H1 (cell line): ENCODE data around the gene JPT1. TPM values are rescaled to one million over a fixed set of nuclear protein-coding genes. Genes with fewer than 3 reads are reported as not detected.

Source experiments
- CTCF ChIA-PET: fragments of 300-600 bp; sonication (Branson Sonifier 250); formaldehyde crosslinking; loops from one replicate; lab custom pipeline; 2021; ENCODE audit not compliant: partially characterized antibody; lab: Charles Lee
- POLR2A ChIA-PET: fragments of 300-600 bp; sonication (Branson Sonifier 250); formaldehyde crosslinking; loops from one replicate; lab custom pipeline; 2021; ENCODE audit warnings: inconsistent platforms; ENCODE audit not compliant: partially characterized antibody; lab: Charles Lee
- DNase-seq, 2 experiments: peaks; one replicate each; pipeline versions ENCODE4 v3.0.0 to v3.0.0-alpha.2; 2010 to 2022; ENCODE audit warnings: low spot score in 2 of 2, low read depth in 1 of 2, mixed read lengths in 1 of 2
- FAIRE-seq: peaks from 2 replicates; lab custom pipeline; 2011; peaks lifted over from hg19 to GRCh38; lab: Jason Lieb, UNC
- H2AFZ ChIP-seq: 2 replicates; pipeline ENCODE4 v1.8.1; 2012; ENCODE audit warnings: low read length, inconsistent platforms
- H2AK5ac ChIP-seq: 2 replicates; pipeline ENCODE4 v1.6.1; 2013; ENCODE audit warnings: low read depth, low read length
- H2BK120ac ChIP-seq: replicated peaks from 2 replicates; pipeline ENCODE3; 2013; ENCODE audit warnings: low read depth, low read length, inconsistent platforms
- H2BK12ac ChIP-seq: 2 replicates; pipeline ENCODE4 v1.6.1; 2013; ENCODE audit warnings: low read depth, low read length
- H2BK15ac ChIP-seq: 2 replicates; pipeline ENCODE4 v1.6.1; 2013; ENCODE audit warnings: low read length
- H2BK20ac ChIP-seq: 2 replicates; pipeline ENCODE4 v1.6.1; 2013; ENCODE audit warnings: low read length
- H2BK5ac ChIP-seq: 2 replicates; pipeline ENCODE4 v1.6.1; 2013; ENCODE audit warnings: low read depth, low read length
- H3K14ac ChIP-seq: 2 replicates; pipeline ENCODE4 v1.6.1; 2013; ENCODE audit warnings: inconsistent platforms; ENCODE audit not compliant: insufficient read length
- H3K18ac ChIP-seq: 2 replicates; pipeline ENCODE4 v1.6.1; 2013; ENCODE audit warnings: low read length; ENCODE audit errors: extremely low read depth
- H3K23ac ChIP-seq: 2 replicates; pipeline ENCODE4 v1.6.1; 2013; ENCODE audit warnings: inconsistent platforms; ENCODE audit not compliant: insufficient read length
- H3K23me2 ChIP-seq: 2 replicates; pipeline ENCODE4 v1.6.1; 2013; ENCODE audit warnings: low read depth, low read length
- H3K27ac ChIP-seq: 2 replicates; pipeline ENCODE4 v1.6.1; 2011; ENCODE audit warnings: low read depth, low read length, inconsistent platforms
- H3K27me3 ChIP-seq, 4 experiments: replicated peaks in 1 of 4; 1 replicate in 1 of 4; 2 replicates in 3 of 4; pipeline versions ENCODE4 v1.6.1 to v1.8.1; 2011 to 2013; ENCODE audit warnings: low read length in 3 of 4, mild to moderate bottlenecking in 3 of 4, inconsistent platforms in 2 of 4, mixed read lengths in 2 of 4, moderate library complexity in 1 of 4; ENCODE audit not compliant: control insufficient read depth in 3 of 4, insufficient read depth in 3 of 4; ENCODE audit errors: extremely low read depth in 1 of 4
- H3K36me3 ChIP-seq, 4 experiments: 2 replicates each; pipeline versions ENCODE4 v1.6.1 to v1.8.1; 2011 to 2013; ENCODE audit warnings: mild to moderate bottlenecking in 4 of 4, low read length in 3 of 4, moderate library complexity in 2 of 4, control low read depth in 1 of 4, inconsistent platforms in 1 of 4; ENCODE audit not compliant: insufficient read depth in 4 of 4, control insufficient read depth in 2 of 4
- H3K4ac ChIP-seq: replicated peaks from 2 replicates; pipeline ENCODE3; 2013; ENCODE audit warnings: low read length, low read depth, mixed read lengths, inconsistent platforms; ENCODE audit not compliant: insufficient read length
- H3K4me1 ChIP-seq, 4 experiments: replicated peaks in 1 of 4; 1 replicate in 1 of 4; 2 replicates in 3 of 4; pipeline versions ENCODE4 v1.6.1 to v1.8.1; 2011 to 2013; ENCODE audit warnings: low read length in 3 of 4, inconsistent platforms in 2 of 4, mixed read lengths in 1 of 4; ENCODE audit not compliant: insufficient read depth in 4 of 4, control insufficient read depth in 3 of 4
- H3K4me2 ChIP-seq, 2 experiments: 2 replicates each; pipeline versions ENCODE4 v1.6.1 to v1.8.1; 2011 to 2013; ENCODE audit warnings: low read depth in 2 of 2, low read length in 2 of 2, control low read depth in 1 of 2, inconsistent platforms in 1 of 2, mild to moderate bottlenecking in 1 of 2; ENCODE audit not compliant: insufficient read depth in 1 of 2
- H3K4me3 ChIP-seq, 4 experiments: fragments of 200-600, 300-600 bp in 1 of 4; sonication (generic), shearing (Covaris generic), sonication (Bioruptor Twin) in 1 of 4; 2 replicates each; pipeline versions ENCODE4 v1.5.1 to v1.8.1; 2011 to 2016; ENCODE audit warnings: low read length in 4 of 4, low read depth in 3 of 4, control low read depth in 2 of 4, inconsistent platforms in 2 of 4, mild to moderate bottlenecking in 2 of 4, mixed read lengths in 1 of 4, moderate library complexity in 1 of 4; ENCODE audit not compliant: insufficient read depth in 2 of 4; ENCODE audit errors: extremely low read depth in 1 of 4
- H3K56ac ChIP-seq: replicated peaks from 2 replicates; pipeline ENCODE3; 2013; ENCODE audit warnings: low read depth, mild to moderate bottlenecking, mixed read lengths, low read length, inconsistent platforms; ENCODE audit not compliant: insufficient read length
- H3K79me1 ChIP-seq: 2 replicates; pipeline ENCODE4 v1.6.1; 2013; ENCODE audit warnings: low read depth, low read length, control low read depth
- H3K79me2 ChIP-seq, 2 experiments: 2 replicates each; pipeline versions ENCODE4 v1.6.1 to v1.8.1; 2012 to 2013; ENCODE audit warnings: low read length in 2 of 2, mild to moderate bottlenecking in 2 of 2, inconsistent platforms in 1 of 2; ENCODE audit not compliant: insufficient read depth in 2 of 2, control insufficient read depth in 1 of 2
- H3K9ac ChIP-seq, 4 experiments: replicated peaks in 1 of 4; 1 replicate in 1 of 4; 2 replicates in 3 of 4; pipeline versions ENCODE4 v1.6.1 to v1.8.1; 2011 to 2013; ENCODE audit warnings: low read depth in 3 of 4, low read length in 3 of 4, control low read depth in 2 of 4, mild to moderate bottlenecking in 2 of 4, moderate library complexity in 2 of 4, inconsistent platforms in 1 of 4; ENCODE audit errors: extremely low read depth in 1 of 4
- H3K9me3 ChIP-seq, 2 experiments: 2 replicates each; pipeline versions ENCODE4 v1.6.1 to v1.8.1; 2012 to 2013; ENCODE audit warnings: mild to moderate bottlenecking in 2 of 2, moderate library complexity in 2 of 2, control low read depth in 1 of 2, inconsistent platforms in 1 of 2, low read depth in 1 of 2, low read length in 1 of 2, mixed read lengths in 1 of 2; ENCODE audit not compliant: insufficient read depth in 2 of 2
- H4K20me1 ChIP-seq, 2 experiments: replicated peaks in 1 of 2; 2 replicates each; pipeline versions ENCODE3 to v1.8.1; 2011 to 2013; ENCODE audit warnings: inconsistent platforms in 2 of 2, low read length in 2 of 2, mild to moderate bottlenecking in 1 of 2; ENCODE audit not compliant: insufficient read depth in 2 of 2, control insufficient read depth in 1 of 2
- H4K5ac ChIP-seq: 2 replicates; pipeline ENCODE4 v1.6.1; 2013; ENCODE audit warnings: low read length, low read depth, mixed read lengths, inconsistent platforms; ENCODE audit not compliant: insufficient read length
- H4K8ac ChIP-seq: 2 replicates; pipeline ENCODE4 v1.8.0; 2013; ENCODE audit warnings: mild to moderate bottlenecking, moderate library complexity, low read length, inconsistent platforms; ENCODE audit not compliant: insufficient read depth; ENCODE audit errors: extremely low read depth
- H4K91ac ChIP-seq: replicated peaks from 2 replicates; pipeline ENCODE3; 2013; ENCODE audit warnings: low read length, mixed read lengths, inconsistent platforms; ENCODE audit not compliant: insufficient read length
- CHD1 ChIP-seq: IDR thresholded peaks from 2 replicates; pipeline ENCODE4 v1.6.1; 2012; ENCODE audit warnings: low read depth, low read length, improper control_type of control experiment
- KDM4A ChIP-seq: IDR thresholded peaks from one replicate; pipeline ENCODE4 v1.7.1; 2012; ENCODE audit warnings: low read depth, mild to moderate bottlenecking, moderate library complexity, low read length, inconsistent platforms; ENCODE audit not compliant: severe bottlenecking
- PHF8 ChIP-seq: fragments of 200-600 bp; sonication (generic); conservative IDR thresholded peaks from 2 replicates; pipeline ENCODE4 v1.7.1; 2012; ENCODE audit warnings: low read depth, mild to moderate bottlenecking, inconsistent platforms, low read length, moderate library complexity
- TCF12 ChIP-seq: IDR thresholded peaks from 2 replicates; pipeline ENCODE4 v1.6.1; 2011; ENCODE audit warnings: low read depth, mild to moderate bottlenecking, low read length
- WGBS, 2 experiments: shearing (Covaris generic) in 1 of 2; methylation state at CpG; one replicate each; pipeline versions ENCODE4 v1.1.6 to v1.1.7; 2013 to 2015; ENCODE audit warnings: low lambda C conversion rate in 2 of 2, mixed read lengths in 2 of 2, inconsistent platforms in 1 of 2, low coverage in 1 of 2, missing lambda C conversion rate in 1 of 2; ENCODE audit not compliant: insufficient replicate concordance in 2 of 2, insufficient coverage in 1 of 2, insufficient read length in 1 of 2; ENCODE audit errors: extremely low coverage in 1 of 2, missing lambda C conversion rate in 1 of 2; 5-methylcytosine and 5-hydroxymethylcytosine counted together
- polyA plus RNA-seq, 7 experiments: library from polyadenylated mRNA; depleted of rRNA in 3 of 7; stranded (reverse) in 5 of 7; unstranded in 2 of 7; fragments of >200 nt in 5 of 7; fragments of 200-250 nt in 2 of 7; gene quantifications; 1 replicate in 5 of 7; 2 replicates in 1 of 7; 4 replicates in 1 of 7; pipeline versions ENCODE4 v1.2.1 to v1.2.3, GENCODE V29; 2011 to 2013; ENCODE audit warnings: missing spikeins in 2 of 7, mixed read lengths in 2 of 7
- total RNA-seq: library from RNA; stranded (reverse); fragmentation: NEBNext Ultra II Directional; extraction: Animal tissue kit (Norgen Biotek cat#: 25700); gene quantifications from 2 replicates; pipeline ENCODE4 v1.2.1, GENCODE V29; 2021

Gene JPT1
- total and polyA plus RNA-seq, 2 of the 8 experiments (the other 6 are each of a cell fraction or from before 2014, with no cell fraction given), result 154 to 369 TPM

DNA sequence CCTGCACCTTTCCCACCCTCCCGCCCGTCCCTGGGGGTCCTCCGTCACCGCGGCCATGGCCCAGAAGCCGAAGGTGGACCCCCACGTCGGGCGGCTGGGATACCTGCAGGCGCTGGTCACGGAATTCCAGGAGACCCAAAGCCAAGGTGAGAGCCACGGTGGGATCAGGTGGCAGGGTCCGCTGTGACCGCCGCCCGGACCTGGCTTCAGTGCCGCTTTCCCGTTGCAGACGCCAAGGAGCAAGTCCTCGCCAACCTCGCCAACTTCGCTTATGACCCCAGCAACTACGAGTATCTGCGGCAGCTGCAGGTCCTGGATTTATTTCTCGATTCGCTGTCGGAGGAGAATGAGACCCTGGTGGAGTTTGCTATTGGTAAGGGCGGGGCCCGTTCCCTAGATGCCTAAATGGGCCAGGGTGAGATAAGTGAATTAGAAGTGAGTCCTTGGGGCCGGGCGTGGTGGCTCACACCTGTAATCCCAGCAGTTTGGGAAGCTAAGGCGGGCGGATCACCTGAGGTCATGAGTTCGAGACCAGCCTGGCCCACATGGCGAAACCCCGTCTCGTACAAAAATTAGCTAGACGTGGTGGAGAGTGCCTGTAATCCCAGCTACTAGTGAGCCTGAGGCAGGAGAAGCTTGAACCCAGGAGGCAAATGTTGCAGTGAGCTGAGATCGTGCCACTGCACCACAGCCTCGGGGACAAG, 43.9 kb downstream of the JPT1 start:
- Histone ChIP-seq H2BK5ac (no peak overlapping the region), H3K9me3 (no peaks in the 10 kb centered on the region), H3K4me1 (peaks cover 0 to 2% (median under 1%) of the 10 kb centered on the region in 4 experiments; a peak in 3 of 7 replicates), H3K79me1 (peaks cover 5% of the 10 kb centered on the region; the same call in 1 of the 2 replicates), H3K23ac (no peak overlapping the region), H2BK12ac (no peak overlapping the region), H3K56ac (peak overlapping the region; percentile 10), H3K14ac (no peak overlapping the region), H3K4me3 (peak overlapping the region; percentile 49 to 78 (median 75)), H3K4me2 (peak overlapping the region; percentile 82 to 98), H3K79me2 (peaks cover 0 to 3% of the 10 kb centered on the region in 2 experiments; a peak in 1 of 4 replicates), H3K27ac (no peak overlapping the region; the same call in 1 of the 2 replicates), H3K4ac (no peak overlapping the region), H3K36me3 (no peaks in the 10 kb centered on the region), H4K8ac (peak overlapping the region; percentile 32; the same call in 1 of the 2 replicates), H3K9ac (peak overlapping the region in 1 of 4 experiments; percentile 70; a peak in 1 of 7 replicates), H3K18ac (no peak overlapping the region), H3K27me3 (no peaks in the 10 kb centered on the region), H4K20me1 (no peaks in the 10 kb centered on the region), H4K5ac (peak overlapping the region; percentile 81), H2AFZ (peak overlapping the region; percentile 43; the same call in 1 of the 2 replicates), H2BK20ac (no peak overlapping the region), H2BK15ac (no peak overlapping the region), H2BK120ac (no peak overlapping the region), H2AK5ac (no peak overlapping the region), H3K23me2 (peaks cover 12% of the 10 kb centered on the region; the same call in 1 of the 2 replicates), H4K91ac (peak overlapping the region; percentile 6)
- CTCF ChIA-PET, result interaction anchor here (0.6 to 9.6 kb wide), 13 partner anchors 9 to 330 kb away, joined by 3 to 239 read pairs (median 4); partner anchors contain the start of gene NT5C
- WGBS, 2 experiments, result 33% methylated on average over 24 of the region's 40 CpGs; no CpG with 5 or more reads in 1 of the 2 experiments
- FAIRE-seq (no peak), DNase-seq (peak in 1 of 2 experiments; percentile 77)
- TF ChIP-seq CHD1 (no peak), KDM4A (peak; percentile 15), PHF8 (0 out of 2 replicates have a peak, but pooled peaks have one; percentile 5), TCF12 (no peak)
- POLR2A ChIA-PET, result interaction anchor here (0.6 to 2.0 kb wide), 16 partner anchors 9 to 130 kb away, joined by 3 to 8 read pairs (median 4); partner anchors contain the start of genes JPT1 and SLC16A5
